GM18498 (cell line): Measurements from ENCODE around the gene HECW1.
"Not testable (repeated sequence)": the region's sequence is repeated elsewhere in the genome, so short reads cannot be mapped to it uniquely, and the experiment has no call there.

Experiments
- ATAC-seq: cut with Tn5 transposase; IDR thresholded peaks from one replicate; pipeline ENCODE4 v1.9.1; 2021; ENCODE audit warnings: mild to moderate bottlenecking, moderate library complexity; ENCODE audit not compliant: unreplicated experiment

HECW1 gene

GRCh38 chr7:43460733-43461348, 348.4 kb downstream of the HECW1 start:
- no peak for ATAC-seq

GRCh38 chr7:43461349-43462024, 349.0 kb downstream of the HECW1 start:
- peak; percentile 53 for ATAC-seq

- no peak for ATAC-seq
Measured at GRCh38 chr7:43462836-43463235, 350.4 kb downstream of the HECW1 start.

GRCh38 chr7:43463401-43463980, 351.0 kb downstream of the HECW1 start:
- ATAC-seq: no peak

GRCh38 chr7:43465581-43466554, 353.4 kb downstream of the HECW1 start:
- ATAC-seq: no peak

- no peak for ATAC-seq
Measured at GRCh38 chr7:43467406-43467805, 355.0 kb downstream of the HECW1 start.

- ATAC-seq: no peak
Measured at GRCh38 chr7:43467846-43468245, 355.4 kb downstream of the HECW1 start.

- no peak for ATAC-seq
Measured at GRCh38 chr7:43469051-43469450, 356.6 kb downstream of the HECW1 start.

- no peak for ATAC-seq
Measured at GRCh38 chr7:43470110-43470509, 357.7 kb downstream of the HECW1 start.

GRCh38 chr7:43475983-43476382, 363.5 kb downstream of the HECW1 start:
- no peak for ATAC-seq

- no peak for ATAC-seq
Measured at GRCh38 chr7:43476896-43477295, 364.4 kb downstream of the HECW1 start.

- no peak for ATAC-seq
Measured at GRCh38 chr7:43479042-43479441, 366.6 kb downstream of the HECW1 start.

- no peak for ATAC-seq
Measured at GRCh38 chr7:43479543-43479942, 367.1 kb downstream of the HECW1 start.

- ATAC-seq: no peak
Measured at GRCh38 chr7:43480581-43480980, 368.1 kb downstream of the HECW1 start.

- no peak for ATAC-seq
Measured at GRCh38 chr7:43481902-43482678, 369.6 kb downstream of the HECW1 start.

- ATAC-seq: no peak
Measured at GRCh38 chr7:43482679-43483252, 370.3 kb downstream of the HECW1 start.

GRCh38 chr7:43484678-43485395, 372.4 kb downstream of the HECW1 start:
- ATAC-seq: no peak

GRCh38 chr7:43485580-43485979, 373.1 kb downstream of the HECW1 start:
- no peak for ATAC-seq

- ATAC-seq: not testable (repeated sequence)
Measured at GRCh38 chr7:43486008-43486407, 373.6 kb downstream of the HECW1 start.
